CD14-positive monocyte (primary cell): Measurements from ENCODE around the gene PPP1R16B. TPM values are rescaled to one million over a fixed set of nuclear protein-coding genes. Genes with fewer than 3 reads are reported as not detected.

Experiments
- DNase-seq, 3 donors: peaks; one replicate each; pipeline ENCODE4 v3.0.0-alpha.2; 2011 to 2022
- H2AFZ ChIP-seq: 2 replicates; pipeline ENCODE4 v1.6.0; 2012; ENCODE audit warnings: mild to moderate bottlenecking, low read depth, low read length, inconsistent platforms; ENCODE audit not compliant: insufficient read depth, poor library complexity, severe bottlenecking
- H3K27ac ChIP-seq, 2 donors: 1 replicate in 1 of 2; 2 replicates in 1 of 2; pipeline ENCODE4 v1.5.1; 2012 to 2013; ENCODE audit warnings: low read length in 2 of 2, control low read depth in 1 of 2, inconsistent platforms in 1 of 2, low read depth in 1 of 2, mild to moderate bottlenecking in 1 of 2
- H3K27me3 ChIP-seq, 2 donors: one replicate each; pipeline versions ENCODE4 v1.6.0 to v1.6.1; 2011 to 2013; ENCODE audit warnings: low read length in 2 of 2; ENCODE audit not compliant: control insufficient read depth in 2 of 2, insufficient read depth in 2 of 2
- H3K36me3 ChIP-seq, 2 donors: replicated peaks in 1 of 2; 1 replicate in 1 of 2; 2 replicates in 1 of 2; pipeline versions ENCODE4 v1.5.1 to v1.6.1; 2012 to 2013; ENCODE audit warnings: low read length in 2 of 2, control low read depth in 1 of 2, inconsistent platforms in 1 of 2, mild to moderate bottlenecking in 1 of 2; ENCODE audit not compliant: insufficient read depth in 2 of 2, control insufficient read depth in 1 of 2
- H3K4me1 ChIP-seq, 2 donors: 1 replicate in 1 of 2; 2 replicates in 1 of 2; pipeline versions ENCODE4 v1.5.1 to v1.6.1; 2012 to 2013; ENCODE audit warnings: low read length in 2 of 2, control low read depth in 1 of 2, inconsistent platforms in 1 of 2, mild to moderate bottlenecking in 1 of 2, moderate library complexity in 1 of 2; ENCODE audit not compliant: insufficient read depth in 2 of 2, control insufficient read depth in 1 of 2
- H3K4me2 ChIP-seq: replicated peaks from 2 replicates; pipeline ENCODE3; 2012; ENCODE audit warnings: low read length, moderate library complexity, mild to moderate bottlenecking; ENCODE audit not compliant: poor library complexity, severe bottlenecking; ENCODE audit errors: extremely low read depth
- H3K4me3 ChIP-seq, 3 experiments: fragments of 200-600 bp in 1 of 3; sonication (generic) in 1 of 3; replicated peaks in 1 of 3; 1 replicate in 2 of 3; 2 replicates in 1 of 3; pipeline ENCODE4 v1.5.1; 2011 to 2013; ENCODE audit warnings: low read length in 3 of 3, mild to moderate bottlenecking in 3 of 3, control low read depth in 2 of 3, low read depth in 2 of 3, inconsistent platforms in 1 of 3, moderate library complexity in 1 of 3
- H3K79me2 ChIP-seq: 2 replicates; pipeline ENCODE4 v1.6.0; 2012; ENCODE audit warnings: mild to moderate bottlenecking, control low read depth, inconsistent platforms, low read length, moderate library complexity; ENCODE audit not compliant: insufficient read depth
- H3K9ac ChIP-seq: 2 replicates; pipeline ENCODE4 v1.6.0; 2017; ENCODE audit warnings: low read length, mild to moderate bottlenecking; ENCODE audit not compliant: insufficient read depth, poor library complexity, severe bottlenecking
- H3K9me3 ChIP-seq, 2 donors: replicated peaks in 1 of 2; 1 replicate in 1 of 2; 2 replicates in 1 of 2; pipeline versions ENCODE4 v1.5.1 to v1.6.1; 2012 to 2013; ENCODE audit warnings: low read length in 2 of 2, control low read depth in 1 of 2; ENCODE audit not compliant: control insufficient read depth in 1 of 2, insufficient read depth in 1 of 2
- H4K20me1 ChIP-seq: 2 replicates; pipeline ENCODE4 v1.6.0; 2012; ENCODE audit warnings: mild to moderate bottlenecking, low read length, control low read depth, moderate library complexity; ENCODE audit not compliant: insufficient read depth
- H3K27ac Mint-ChIP-seq, 7 donors: one replicate each; pipeline ENCODE4 v1.8.0; 2020; ENCODE audit warnings: mild to moderate bottlenecking in 7 of 7, mixed read lengths in 7 of 7, moderate library complexity in 6 of 7, inconsistent platforms in 2 of 7
- H3K27me3 Mint-ChIP-seq, 3 donors: one replicate each; pipeline ENCODE4 v1.8.0; 2021 to 2022; ENCODE audit warnings: low read depth in 3 of 3, mild to moderate bottlenecking in 3 of 3, mixed read lengths in 3 of 3, moderate library complexity in 3 of 3, inconsistent platforms in 1 of 3
- H3K36me3 Mint-ChIP-seq, 2 donors: one replicate each; pipeline ENCODE4 v1.8.0; 2020; ENCODE audit warnings: mixed read lengths in 2 of 2, inconsistent platforms in 1 of 2, mild to moderate bottlenecking in 1 of 2
- H3K4me1 Mint-ChIP-seq: one replicate; pipeline ENCODE4 v1.8.0; 2020; ENCODE audit warnings: mild to moderate bottlenecking, mixed read lengths
- H3K4me3 Mint-ChIP-seq, 2 donors: one replicate each; pipeline ENCODE4 v1.8.0; 2020; ENCODE audit warnings: mild to moderate bottlenecking in 2 of 2, mixed read lengths in 2 of 2, moderate library complexity in 1 of 2
- H3K9me3 Mint-ChIP-seq, 7 donors: one replicate each; pipeline ENCODE4 v1.8.0; 2020 to 2022; ENCODE audit warnings: mixed read lengths in 7 of 7, mild to moderate bottlenecking in 6 of 7, moderate library complexity in 6 of 7, inconsistent platforms in 2 of 7
- CTCF ChIP-seq: fragments of 200-600 bp; IDR thresholded peaks from one replicate; pipeline ENCODE4 v1.8.0; 2022; ENCODE audit warnings: antibody characterized with exemption, mild to moderate bottlenecking
- WGBS: methylation state at CpG from one replicate; pipeline ENCODE4 v1.1.5; 2013; ENCODE audit warnings: missing lambda C conversion rate; ENCODE audit not compliant: insufficient coverage; 5-methylcytosine and 5-hydroxymethylcytosine counted together
- intact Hi-C, 2 donors: fragments of 100-400 bp; cut with micrococcal nuclease; formaldehyde crosslinking; loops; one replicate each; pipeline versions ENCODE4 v1.15.0 to v1.15.1; 2023
- polyA plus RNA-seq, 3 donors: library from polyadenylated mRNA; depleted of rRNA in 1 of 3; unstranded in 2 of 3; stranded (reverse) in 1 of 3; fragments of 300-500 nt in 2 of 3; fragments of >200 nt in 1 of 3; fragmentation: Illumina TruSeq in 2 of 3; gene quantifications; 1 replicate in 2 of 3; 2 replicates in 1 of 3; pipeline ENCODE4 v1.2.3, GENCODE V29; 2012 to 2021

PPP1R16B gene
- polyA plus RNA-seq, 3 donors: 1.1 to 4.4 (median 1.4) TPM

GRCh38 chr20:38843346-38843745 is 37.8 kb downstream of the PPP1R16B start:
- peak overlapping the region in 1 of 3 experiments; percentile 52 for H3K4me3 ChIP-seq
- DNase-seq: no peak

DNA sequence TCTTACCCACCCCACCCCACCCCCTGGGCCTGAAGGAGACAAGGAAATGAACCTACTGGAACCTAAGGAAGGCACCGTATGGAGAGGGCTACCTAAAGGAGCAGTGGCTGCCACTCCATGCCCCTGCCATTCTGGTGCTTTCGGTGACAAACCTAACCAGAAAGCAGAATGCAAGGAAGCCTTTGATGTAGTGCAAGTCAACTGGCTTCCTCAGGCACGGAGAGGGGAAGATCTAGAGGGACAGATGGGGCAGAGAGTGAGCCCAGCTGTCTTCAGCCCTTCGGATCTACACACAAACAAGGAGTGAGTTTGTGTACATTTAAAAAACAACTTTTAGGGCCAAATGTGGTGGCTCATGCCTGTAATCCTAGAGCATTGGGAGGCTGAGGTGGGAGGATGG is 39.5 kb downstream of the PPP1R16B start:
- no peaks in the 10 kb centered on the region for H4K20me1 ChIP-seq
- no peak overlapping the region for H3K4me3 ChIP-seq
- intact Hi-C loops: no loop called here
- no peaks in the 10 kb centered on the region for H3K9me3 Mint-ChIP-seq
- peaks cover 7% of the 10 kb centered on the region for H3K79me2 ChIP-seq
- TF ChIP-seq CTCF: no peak
- DNase-seq: no peak
- no peaks in the 10 kb centered on the region for H3K27me3 ChIP-seq
- no peaks in the 10 kb centered on the region for H3K9me3 ChIP-seq
- no peak overlapping the region for H3K27ac ChIP-seq
- H3K9ac ChIP-seq: no peak overlapping the region
- H3K4me1 Mint-ChIP-seq: peaks cover 23% of the 10 kb centered on the region
- H3K36me3 Mint-ChIP-seq: peaks cover 0 to 10% of the 10 kb centered on the region in 2 donors
- no peaks in the 10 kb centered on the region for H3K36me3 ChIP-seq
- H3K4me1 ChIP-seq: peaks cover 17 to 19% of the 10 kb centered on the region in 2 donors
- no peak overlapping the region for H3K4me3 Mint-ChIP-seq
- no peak overlapping the region for H3K4me2 ChIP-seq
- 92% methylated on average over 3 of the region's 4 CpGs for WGBS
- peak overlapping the region in 2 of 7 donors; percentile 2 to 58 for H3K27ac Mint-ChIP-seq
- H2AFZ ChIP-seq: no peak overlapping the region
- peaks cover 0 to 4% (median 0%) of the 10 kb centered on the region in 3 donors for H3K27me3 Mint-ChIP-seq

More at GRCh38 chr20:38843346-38843745, 37.8 kb downstream of the PPP1R16B start:
- Histone ChIP-seq H4K20me1 (no peaks in the 10 kb centered on the region), H3K4me2 (no peak overlapping the region), H3K79me2 (peaks cover 7% of the 10 kb centered on the region), H3K27me3 (no peaks in the 10 kb centered on the region), H3K4me1 (peaks cover 17 to 19% of the 10 kb centered on the region in 2 donors), H3K9me3 (no peaks in the 10 kb centered on the region), H2AFZ (peak overlapping the region; percentile 91), H3K9ac (no peak overlapping the region), H3K36me3 (peaks cover 0 to 2% of the 10 kb centered on the region in 2 donors), H3K27ac (peak overlapping the region in 1 of 2 donors; percentile 88)
- peaks cover 0 to 16% of the 10 kb centered on the region in 2 donors for H3K36me3 Mint-ChIP-seq
- no peak for TF ChIP-seq CTCF
- peaks cover 0 to 1% (median 1%) of the 10 kb centered on the region in 3 donors for H3K27me3 Mint-ChIP-seq
- peaks cover 23% of the 10 kb centered on the region for H3K4me1 Mint-ChIP-seq
- no peaks in the 10 kb centered on the region for H3K9me3 Mint-ChIP-seq
- peak overlapping the region in 2 of 7 donors; percentile 89 to 93 for H3K27ac Mint-ChIP-seq
- intact Hi-C loops: no loop called here
- H3K4me3 Mint-ChIP-seq: no peak overlapping the region
- 100% methylated on average over 2 of the region's 3 CpGs for WGBS
